GM19455 (cell line): ENCODE measurements around the gene LPP.

Experiments used
- ATAC-seq: cut with Tn5 transposase; IDR thresholded peaks from one replicate; pipeline ENCODE4 v1.9.1; 2021; ENCODE audit not compliant: unreplicated experiment

LPP gene

GRCh38 chr3:188194332-188194731, 40.4 kb downstream of the LPP start:
- ATAC-seq: no peak

DNA sequence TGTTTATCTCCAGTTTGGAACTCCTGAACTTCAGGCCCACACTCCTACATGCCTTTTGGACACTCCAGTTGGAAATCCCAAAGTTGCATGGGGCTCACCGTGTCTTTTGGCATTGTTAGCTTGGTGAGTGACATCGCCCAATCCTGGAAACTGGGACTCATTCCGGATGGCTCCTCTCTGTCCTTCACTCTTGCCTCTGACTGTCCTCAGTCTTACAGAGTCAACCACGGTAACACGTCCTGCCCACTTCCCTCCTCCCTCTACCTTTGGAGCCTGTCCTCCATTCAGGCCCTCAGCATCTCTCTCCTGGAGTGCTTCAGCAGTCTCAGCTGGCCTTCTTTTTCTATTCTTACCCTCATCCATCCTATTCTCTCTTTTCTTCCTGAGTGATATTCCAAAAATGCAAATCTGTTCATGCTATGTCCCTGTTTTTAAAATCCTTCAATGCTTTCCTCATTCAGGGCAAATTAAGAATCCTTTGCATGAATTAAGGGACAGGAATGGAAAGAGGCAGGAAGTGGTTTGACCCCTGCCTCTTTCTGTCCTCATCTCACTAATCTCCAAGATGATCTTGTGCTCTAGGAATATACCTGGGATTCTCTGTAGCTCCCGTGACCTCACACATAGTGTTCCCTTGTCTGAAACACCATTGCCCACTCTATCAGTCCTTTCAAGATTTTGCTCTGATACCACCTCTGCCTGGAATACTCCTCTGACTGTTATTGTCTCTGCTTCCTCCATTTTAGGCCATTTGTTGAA, 42.5 kb downstream of the LPP start:
- no peak for ATAC-seq

DNA sequence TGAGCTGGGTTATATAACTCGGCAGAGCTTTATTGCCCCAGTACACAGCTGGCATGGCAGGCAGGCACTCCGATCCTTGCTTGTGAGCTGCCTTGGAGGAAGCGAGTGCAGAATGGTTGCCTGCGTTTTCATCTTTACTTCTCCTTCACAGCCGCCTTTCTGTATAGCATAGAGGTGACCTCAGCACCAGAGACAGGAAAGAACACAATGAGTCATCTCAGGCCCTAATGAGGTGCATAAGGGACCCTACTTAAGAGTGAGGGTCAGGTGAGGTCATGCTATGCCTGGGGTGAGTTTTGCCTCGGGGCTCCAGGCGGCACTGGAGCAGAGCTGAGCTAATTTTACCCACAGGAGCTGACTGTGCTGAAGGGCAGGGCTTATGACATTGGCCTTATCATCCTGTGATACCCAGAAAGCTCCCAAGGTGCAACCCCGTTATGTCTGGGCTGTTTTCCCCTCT, 43.5 kb downstream of the LPP start:
- ATAC-seq: no peak

GRCh38 chr3:188198001-188198400, 44.0 kb downstream of the LPP start:
- ATAC-seq: no peak

DNA sequence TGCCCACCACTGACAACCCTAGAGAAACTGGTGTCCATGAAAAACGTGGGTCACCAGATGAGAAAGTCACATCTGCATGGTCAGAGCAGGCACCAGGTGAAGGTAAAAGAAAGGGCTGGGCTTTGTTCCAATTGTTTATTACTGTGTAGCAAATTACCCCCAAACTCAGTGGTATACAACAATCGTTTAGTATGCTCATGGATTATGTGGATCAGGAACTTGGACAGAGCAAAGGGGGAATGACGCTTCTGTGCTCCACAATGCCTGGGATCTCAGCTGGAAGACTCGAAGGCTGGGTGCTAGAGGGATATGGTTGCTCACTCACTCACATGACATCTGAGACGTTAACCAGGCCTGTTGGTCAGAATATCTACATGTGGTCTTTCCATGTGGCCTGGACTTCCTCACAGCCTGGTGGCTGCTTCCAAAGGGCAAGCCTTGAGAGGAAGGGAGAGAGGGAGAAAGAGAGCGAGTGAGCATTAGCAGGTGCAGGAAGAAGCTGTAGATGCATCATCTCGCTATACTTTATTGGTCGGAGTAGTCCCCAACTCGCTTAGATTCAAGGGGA, 44.9 kb downstream of the LPP start:
- no peak for ATAC-seq

GRCh38 chr3:188199386-188199785, 45.4 kb downstream of the LPP start:
- no peak for ATAC-seq

GRCh38 chr3:188200481-188200880, 46.5 kb downstream of the LPP start:
- ATAC-seq: no peak

DNA sequence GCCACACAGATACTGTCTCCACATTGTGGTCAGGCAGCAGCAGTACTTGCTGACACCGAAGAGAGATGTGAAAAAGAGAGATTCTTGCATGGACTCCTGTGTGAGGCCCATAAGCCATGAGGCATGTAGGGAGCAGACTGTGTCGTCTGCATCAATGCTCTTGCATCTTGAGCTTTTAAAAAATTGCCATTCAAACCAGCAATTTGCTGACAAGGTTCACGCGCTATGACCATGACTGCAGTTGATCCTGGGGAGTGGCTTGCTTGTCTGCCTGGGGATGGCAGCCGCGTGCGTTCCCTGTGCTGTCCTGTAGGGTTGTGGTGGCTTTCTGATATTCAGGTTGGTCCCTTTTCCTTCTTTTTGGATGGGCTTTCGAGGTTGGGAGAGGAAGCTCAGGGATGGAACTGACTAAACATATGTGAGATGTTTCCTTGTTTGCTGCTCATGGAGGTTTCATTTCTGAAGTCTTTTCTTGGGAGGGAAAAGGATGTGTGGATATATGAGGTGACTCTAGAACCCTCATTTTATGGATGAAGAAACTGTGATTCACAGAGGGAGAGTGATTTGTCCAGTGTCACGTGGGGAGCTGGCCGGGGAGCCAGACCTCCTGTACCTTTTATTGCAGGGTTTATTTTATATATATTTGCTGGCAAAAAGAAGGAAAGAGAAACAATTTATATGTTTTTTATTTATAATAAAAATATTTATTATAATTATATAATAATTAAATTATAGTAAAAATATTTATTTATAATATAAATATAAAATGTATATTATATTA, 48.6 kb downstream of the LPP start:
- no peak for ATAC-seq

- no peak for ATAC-seq
These were observed 50.6 kb downstream of the LPP start for GRCh38 chr3:188204526-188204925.

GRCh38 chr3:188205992-188206416, 52.0 kb downstream of the LPP start:
- no peak for ATAC-seq

GRCh38 chr3:188206787-188207186, 52.8 kb downstream of the LPP start:
- no peak for ATAC-seq

GRCh38 chr3:188207941-188208515, 54.1 kb downstream of the LPP start:
- ATAC-seq: no peak

DNA sequence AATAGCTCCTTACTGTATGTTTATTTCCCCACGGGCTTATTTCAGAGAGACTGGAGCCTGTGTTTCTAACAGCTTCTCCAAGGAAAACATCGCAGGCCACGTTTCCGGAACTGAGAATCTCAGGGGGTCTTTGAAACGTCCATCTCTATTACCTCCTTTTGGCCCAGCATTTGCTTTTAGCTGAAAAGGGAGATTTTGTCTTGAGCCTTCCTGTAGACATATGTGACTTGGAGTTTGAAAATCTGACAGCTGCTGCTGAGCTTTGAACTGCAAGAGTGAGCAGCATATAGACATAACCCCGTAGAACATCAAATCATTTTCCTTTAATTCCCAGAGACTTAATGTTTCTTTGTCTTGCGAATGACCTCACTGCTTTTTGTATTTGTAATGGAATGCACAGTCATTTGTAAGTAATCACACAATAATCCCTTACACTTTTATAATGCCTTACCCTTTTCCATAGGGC, 54.6 kb downstream of the LPP start:
- no peak for ATAC-seq

DNA sequence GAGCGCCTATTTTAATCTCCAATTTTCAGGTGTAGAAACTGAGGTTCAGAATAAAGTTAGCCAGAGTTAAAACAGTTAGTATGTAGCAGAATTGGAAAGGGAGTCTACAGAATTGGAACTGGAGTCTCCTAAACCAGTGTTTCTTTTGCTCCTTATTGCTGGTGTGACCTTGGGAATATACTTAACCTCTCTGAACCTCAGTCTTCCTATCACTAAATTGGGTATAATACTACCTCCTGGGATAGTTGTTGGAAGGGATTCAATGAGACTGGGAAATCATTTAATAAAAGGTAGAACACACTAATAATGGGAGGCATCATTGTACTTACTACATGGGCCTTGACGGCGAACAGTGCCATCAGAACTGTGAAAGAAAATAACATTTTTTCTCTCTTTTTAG, 55.1 kb downstream of the LPP start:
- no peak for ATAC-seq

- no peak for ATAC-seq
These were observed 55.8 kb downstream of the LPP start for GRCh38 chr3:188209740-188210139.

- ATAC-seq: no peak
These were observed 57.5 kb downstream of the LPP start for GRCh38 chr3:188211476-188211875.

- no peak for ATAC-seq
These were observed 58.5 kb downstream of the LPP start for GRCh38 chr3:188212308-188212969.

DNA sequence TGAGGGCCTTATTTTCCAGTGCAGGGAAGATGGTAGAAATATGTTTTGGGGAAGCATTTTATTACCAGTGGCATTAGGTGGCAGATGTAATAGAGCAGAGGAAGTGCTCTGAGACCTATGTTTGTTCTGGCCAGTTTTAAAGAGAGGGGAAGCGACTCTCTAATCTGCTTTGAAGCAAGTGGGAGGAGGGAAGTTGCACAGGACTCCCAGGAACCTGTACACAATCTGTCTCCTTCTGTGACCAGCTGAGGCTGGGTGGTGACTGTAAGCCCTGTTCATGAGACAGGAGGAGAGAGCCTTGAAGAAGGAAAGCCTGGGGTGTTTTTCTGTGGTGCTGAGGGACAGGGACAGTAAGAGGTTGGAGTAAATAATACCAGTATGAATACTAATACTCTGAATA, 60.5 kb downstream of the LPP start:
- no peak for ATAC-seq

DNA sequence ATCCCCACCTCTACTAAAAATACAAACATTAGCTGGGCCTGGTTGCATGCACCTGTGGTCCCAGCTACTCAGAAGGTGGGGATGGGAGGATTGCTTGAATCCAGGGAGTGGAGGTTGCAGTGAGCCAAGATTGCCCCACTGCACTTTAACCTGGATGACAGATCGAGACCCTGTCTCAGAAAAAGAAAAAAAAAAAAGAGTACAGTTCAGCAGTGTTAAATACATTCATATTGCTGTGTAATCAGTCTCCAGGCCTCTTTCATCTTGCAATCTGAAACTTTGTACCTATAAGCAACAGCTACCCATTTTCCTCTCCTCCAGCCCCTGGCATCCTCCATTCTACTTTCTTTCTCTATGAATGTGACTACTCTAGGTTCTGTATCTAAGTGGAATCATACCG, 61.2 kb downstream of the LPP start:
- no peak for ATAC-seq

GRCh38 chr3:188217011-188217463, 63.1 kb downstream of the LPP start:
- ATAC-seq: no peak

- ATAC-seq: no peak
These were observed 63.8 kb downstream of the LPP start for GRCh38 chr3:188217726-188218125.
